Stimulated activated CD8-positive, alpha-beta memory T cell treated with anti-CD3 and anti-CD28 coated beads, Interleukin-7, amount 100 ng/mL, for 4 hours (primary cell): ENCODE data around the gene OR2H2.
A peak's percentile ranks its signal among the peaks of the same experiment; 100 is the strongest.

Source experiments
- DNase-seq, 2 donors: peaks; one replicate each; pipeline ENCODE4 v3.0.0-alpha.2; 2020; ENCODE audit warnings: low read depth in 2 of 2

Gene OR2H2

GRCh38 chr6:29629571-29629970 lies 44.6 kb downstream of the OR2H2 start:
- no peak for DNase-seq

- DNase-seq: no peak
These were observed 45.4 kb downstream of the OR2H2 start for GRCh38 chr6:29630315-29630714.

DNA sequence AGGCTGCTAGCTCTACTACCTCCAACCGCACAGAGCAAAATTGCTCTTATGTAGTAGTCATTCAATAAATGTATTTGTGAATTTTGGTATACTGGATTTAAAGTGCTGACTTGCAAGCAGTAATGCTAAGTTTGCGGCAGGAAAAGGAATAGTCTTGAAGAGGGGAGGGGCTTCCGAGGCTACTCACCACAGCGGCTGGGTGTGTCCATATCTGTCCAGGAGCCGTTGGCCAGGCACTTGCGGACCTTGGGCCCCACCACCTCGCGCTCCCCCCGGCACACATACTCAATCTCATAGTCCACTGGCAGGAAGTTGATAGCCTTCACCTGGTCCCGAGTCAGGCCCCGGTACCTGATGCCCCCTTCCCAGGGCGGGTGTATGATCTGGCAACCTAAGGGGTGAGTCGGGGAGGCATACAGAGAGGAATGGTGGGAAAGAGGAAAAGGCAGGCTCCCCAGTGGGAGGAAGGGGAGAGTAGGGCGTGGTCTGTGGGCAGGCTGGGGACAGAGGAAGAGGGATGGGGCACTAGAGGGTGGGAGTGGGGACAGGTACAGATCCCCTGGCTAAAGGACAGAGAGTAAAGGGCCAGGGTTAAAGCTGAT lies 46.4 kb downstream of the OR2H2 start:
- no peak for DNase-seq

GRCh38 chr6:29631860-29632731 lies 47.2 kb downstream of the OR2H2 start:
- peak; percentile 30 to 65 for DNase-seq

GRCh38 chr6:29632789-29633533 lies 48.0 kb downstream of the OR2H2 start, which contains the start of gene GABBR1:
TSS of gene GABBR1 (minus strand) at chr6:29633183. CDS start at chr6:29632385, 798 bp downstream.
- peak; percentile 24 to 66 for DNase-seq

DNA sequence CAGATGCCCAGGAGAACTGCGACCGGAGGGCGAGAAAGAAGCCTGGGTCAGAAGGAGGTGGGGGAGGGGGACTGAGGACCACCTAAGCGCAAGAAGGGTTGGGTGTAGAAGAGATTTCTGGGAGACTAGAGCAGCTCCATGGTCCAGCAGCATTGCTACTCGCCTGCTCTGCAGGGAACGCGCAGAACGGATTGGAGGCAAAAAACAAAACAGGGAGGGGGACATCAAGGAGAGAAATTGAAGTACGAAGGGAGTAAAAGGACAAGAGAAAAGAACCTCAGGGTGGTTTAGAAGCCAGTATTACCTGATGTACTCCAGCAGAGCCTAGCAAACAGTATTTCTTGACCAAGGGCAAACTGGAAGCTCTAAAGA lies 48.6 kb downstream of the OR2H2 start:
- no peak for DNase-seq

- no peak for DNase-seq
These were observed 52.3 kb downstream of the OR2H2 start for GRCh38 chr6:29637247-29637646.
